Activated CD8-positive, alpha-beta T cell treated with anti-CD3 and anti-CD28 coated beads for 36 hours (primary cell): Measurements from ENCODE around the gene ZFHX3. TPM values are rescaled to one million over a fixed set of nuclear protein-coding genes. Genes with fewer than 3 reads are reported as not detected.

Source experiments
- ATAC-seq: fragments of 200-7000 bp; cut with Tn5 transposase; one replicate; pipeline ENCODE4 v1.10.0; 2021; ENCODE audit warnings: mild to moderate bottlenecking, moderate library complexity
- CTCF ChIA-PET: fragments of 350-600 bp; sonication (Branson Sonifier 250); formaldehyde crosslinking; loops from one replicate; lab custom pipeline; 2021; ENCODE audit warnings: antibody characterized with exemption; lab: Charles Lee
- POLR2A ChIA-PET: fragments of 350-600 bp; sonication (Branson Sonifier 250); formaldehyde crosslinking; loops from one replicate; lab custom pipeline; 2021; ENCODE audit warnings: antibody characterized with exemption; lab: Charles Lee
- DNase-seq: peaks from one replicate; pipeline ENCODE4 v3.0.0-alpha.2; 2020
- H3K27ac Mint-ChIP-seq: one replicate; pipeline ENCODE4 v1.8.0; 2021; ENCODE audit warnings: mild to moderate bottlenecking, mixed read lengths
- H3K27me3 Mint-ChIP-seq: one replicate; pipeline ENCODE4 v1.8.0; 2021; ENCODE audit warnings: mixed read lengths
- H3K36me3 Mint-ChIP-seq: one replicate; pipeline ENCODE4 v1.8.0; 2021; ENCODE audit warnings: low read depth, mixed read lengths
- H3K4me1 Mint-ChIP-seq: one replicate; pipeline ENCODE4 v1.8.0; 2021; ENCODE audit warnings: low read depth, mixed read lengths
- H3K4me3 Mint-ChIP-seq: one replicate; pipeline ENCODE4 v1.8.0; 2021; ENCODE audit warnings: mild to moderate bottlenecking, moderate library complexity, mixed read lengths
- H3K9me3 Mint-ChIP-seq: one replicate; pipeline ENCODE4 v1.8.0; 2021; ENCODE audit warnings: mixed read lengths
- intact Hi-C: fragments of 100-400 bp; cut with micrococcal nuclease; formaldehyde crosslinking; loops from one replicate; pipeline ENCODE4 v1.10.0; 2022
- total RNA-seq, 2 experiments: library from RNA; stranded (reverse); gene quantifications; one replicate each; pipeline ENCODE4 v1.2.3, GENCODE V29; 2021
- TF ChIP-seq, protein P1 (sequence below): fragments of 200-600 bp; IDR thresholded peaks from one replicate; pipeline ENCODE4 v1.8.0; 2022; ENCODE audit warnings: antibody characterized with exemption, mild to moderate bottlenecking

The ZFHX3 gene
- total RNA-seq, 2 experiments from 2014 or later = 0.16 to 0.25 TPM

- ChIA-PET POLR2A (no interaction called here), CTCF (no interaction called here)
- H3K9me3 Mint-ChIP-seq = no peaks in the 10 kb centered on the region
- H3K36me3 Mint-ChIP-seq = no peaks in the 10 kb centered on the region
- no peak for DNase-seq
- TF ChIP-seq, protein P1, sequence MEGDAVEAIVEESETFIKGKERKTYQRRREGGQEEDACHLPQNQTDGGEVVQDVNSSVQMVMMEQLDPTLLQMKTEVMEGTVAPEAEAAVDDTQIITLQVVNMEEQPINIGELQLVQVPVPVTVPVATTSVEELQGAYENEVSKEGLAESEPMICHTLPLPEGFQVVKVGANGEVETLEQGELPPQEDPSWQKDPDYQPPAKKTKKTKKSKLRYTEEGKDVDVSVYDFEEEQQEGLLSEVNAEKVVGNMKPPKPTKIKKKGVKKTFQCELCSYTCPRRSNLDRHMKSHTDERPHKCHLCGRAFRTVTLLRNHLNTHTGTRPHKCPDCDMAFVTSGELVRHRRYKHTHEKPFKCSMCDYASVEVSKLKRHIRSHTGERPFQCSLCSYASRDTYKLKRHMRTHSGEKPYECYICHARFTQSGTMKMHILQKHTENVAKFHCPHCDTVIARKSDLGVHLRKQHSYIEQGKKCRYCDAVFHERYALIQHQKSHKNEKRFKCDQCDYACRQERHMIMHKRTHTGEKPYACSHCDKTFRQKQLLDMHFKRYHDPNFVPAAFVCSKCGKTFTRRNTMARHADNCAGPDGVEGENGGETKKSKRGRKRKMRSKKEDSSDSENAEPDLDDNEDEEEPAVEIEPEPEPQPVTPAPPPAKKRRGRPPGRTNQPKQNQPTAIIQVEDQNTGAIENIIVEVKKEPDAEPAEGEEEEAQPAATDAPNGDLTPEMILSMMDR = no peak
- H3K4me3 Mint-ChIP-seq = no peak overlapping the region
- intact Hi-C loops = no loop called here
- ATAC-seq = no peak
- no peaks in the 10 kb centered on the region for H3K27me3 Mint-ChIP-seq
- H3K4me1 Mint-ChIP-seq = no peaks in the 10 kb centered on the region
- H3K27ac Mint-ChIP-seq = no peak overlapping the region
These were observed 80.0 kb downstream of the ZFHX3 start for GRCh38 chr16:72967941-72968340.

GRCh38 chr16:72963533-72964315 lies 84.2 kb downstream of the ZFHX3 start:
- H3K4me3 Mint-ChIP-seq = no peak overlapping the region
- no peaks in the 10 kb centered on the region for H3K27me3 Mint-ChIP-seq
- CTCF ChIA-PET = no interaction called here
- intact Hi-C loops = no loop called here
- H3K9me3 Mint-ChIP-seq = no peaks in the 10 kb centered on the region
- TF ChIP-seq, protein P1 = no peak
- H3K27ac Mint-ChIP-seq = no peak overlapping the region
- no peak for ATAC-seq
- no peak for DNase-seq
- H3K36me3 Mint-ChIP-seq = no peaks in the 10 kb centered on the region
- no peaks in the 10 kb centered on the region for H3K4me1 Mint-ChIP-seq
- POLR2A ChIA-PET = no interaction called here

DNA sequence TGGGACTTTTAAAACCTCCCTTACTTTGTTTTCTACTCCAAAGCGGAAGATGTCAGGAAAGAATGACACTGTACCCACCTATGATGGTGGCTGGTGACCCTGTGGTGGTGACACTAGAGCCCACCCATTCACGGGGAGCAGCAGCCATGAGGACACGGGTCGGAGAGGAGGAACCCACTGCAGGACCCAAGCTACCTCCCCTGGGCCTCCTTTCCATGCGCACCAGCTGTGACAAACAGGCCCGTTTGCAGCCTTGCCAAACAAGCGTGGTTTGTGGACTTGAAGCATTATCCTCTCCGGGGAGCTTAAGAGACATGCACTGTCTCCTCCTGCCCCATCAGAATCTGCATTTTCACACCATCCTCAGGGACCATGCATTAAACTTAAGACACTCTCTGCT lies 85.6 kb downstream of the ZFHX3 start:
- Mint-ChIP-seq H3K4me1 (no peaks in the 10 kb centered on the region), H3K4me3 (no peak overlapping the region), H3K27ac (no peak overlapping the region), H3K36me3 (no peaks in the 10 kb centered on the region), H3K27me3 (no peaks in the 10 kb centered on the region), H3K9me3 (no peaks in the 10 kb centered on the region)
- no peak for ATAC-seq
- POLR2A ChIA-PET = no interaction called here
- TF ChIP-seq, protein P1 = no peak
- intact Hi-C loops = no loop called here
- CTCF ChIA-PET = interaction anchor here (1.4 kb wide), 1 partner anchor 9 kb away, joined by 3 read pairs; no protein-coding TSS in a partner anchor
- DNase-seq = no peak

DNA sequence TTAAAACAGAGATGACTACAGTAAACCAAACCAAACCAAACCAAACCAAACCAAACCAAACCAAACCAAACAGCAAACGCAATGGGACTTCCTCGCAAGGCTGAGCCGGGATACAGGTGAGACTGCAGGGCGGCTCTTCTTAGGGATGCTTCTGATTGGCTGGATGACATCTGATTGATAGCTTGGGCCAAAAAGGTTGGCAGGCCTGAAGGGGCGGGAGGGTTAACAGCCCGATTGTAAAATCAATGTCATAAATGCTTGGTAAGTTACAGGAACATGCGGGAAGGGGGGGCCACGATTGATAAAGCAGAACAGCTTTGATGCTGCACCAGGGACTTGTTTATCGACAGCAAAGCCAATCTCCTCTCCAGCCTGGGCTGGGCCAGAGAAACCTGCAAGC lies 86.1 kb downstream of the ZFHX3 start:
- CTCF ChIA-PET = interaction anchor here (1.2 to 1.4 kb wide), 2 partner anchors 9 to 129 kb away, joined by 3 to 4 read pairs; no protein-coding TSS in a partner anchor
- intact Hi-C loops = no loop called here
- POLR2A ChIA-PET = no interaction called here
- Mint-ChIP-seq H3K27ac (no peak overlapping the region), H3K36me3 (no peaks in the 10 kb centered on the region), H3K4me3 (no peak overlapping the region), H3K9me3 (no peaks in the 10 kb centered on the region), H3K4me1 (no peaks in the 10 kb centered on the region), H3K27me3 (no peaks in the 10 kb centered on the region)
- TF ChIP-seq, protein P1 = no peak
- DNase-seq (no peak), ATAC-seq (no peak)

GRCh38 chr16:72961115-72961832 lies 86.7 kb downstream of the ZFHX3 start:
- ATAC-seq = no peak
- CTCF ChIA-PET = interaction anchor here (1.2 to 1.4 kb wide), 2 partner anchors 10 to 129 kb away, joined by 3 to 4 read pairs; no protein-coding TSS in a partner anchor
- H3K36me3 Mint-ChIP-seq = no peaks in the 10 kb centered on the region

More at GRCh38 chr16:72961115-72961832, 86.7 kb downstream of the ZFHX3 start:
- Mint-ChIP-seq H3K4me1 (no peaks in the 10 kb centered on the region), H3K27me3 (no peaks in the 10 kb centered on the region), H3K9me3 (no peaks in the 10 kb centered on the region), H3K4me3 (no peak overlapping the region), H3K27ac (no peak overlapping the region)
- POLR2A ChIA-PET = no interaction called here
- intact Hi-C loops = no loop called here
- DNase-seq = peak; percentile 3
- TF ChIP-seq, protein P1 = no peak
